T follicular helper cell (primary cell): ENCODE results near the gene ZFYVE28.
"Not testable (repeated sequence)": the region's sequence is repeated elsewhere in the genome, so short reads cannot be mapped to it uniquely, and the experiment has no call there.

Experiments
- DNase-seq: peaks from one replicate; pipeline ENCODE4 v3.0.0-alpha.2; 2020; ENCODE audit warnings: low read depth

The ZFYVE28 gene

DNA sequence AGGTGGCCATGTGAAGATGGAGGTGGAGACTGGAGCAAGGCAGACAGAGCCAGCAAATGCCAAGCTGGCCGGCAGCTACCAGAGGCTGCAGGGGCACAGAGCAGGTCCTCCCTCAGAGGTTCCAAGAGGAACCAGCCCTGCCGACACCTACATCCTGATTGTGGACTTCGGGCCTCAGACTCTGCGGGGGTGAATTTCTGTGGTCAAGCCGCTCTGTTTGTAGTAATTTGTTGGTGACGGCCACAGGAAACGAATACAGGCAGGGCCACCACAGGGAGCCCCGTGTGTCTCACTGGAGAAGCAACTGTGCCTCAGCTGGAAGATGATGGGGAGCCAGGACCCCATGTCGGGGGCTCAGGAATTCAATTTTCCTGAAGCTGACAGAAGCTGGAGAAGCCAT, 28.3 kb downstream of the ZFYVE28 start:
- DNase-seq: no peak

GRCh38 chr4:2389691-2390090, 28.8 kb downstream of the ZFYVE28 start:
- DNase-seq: no peak

GRCh38 chr4:2388429-2389182, 29.8 kb downstream of the ZFYVE28 start:
- no peak for DNase-seq

DNA sequence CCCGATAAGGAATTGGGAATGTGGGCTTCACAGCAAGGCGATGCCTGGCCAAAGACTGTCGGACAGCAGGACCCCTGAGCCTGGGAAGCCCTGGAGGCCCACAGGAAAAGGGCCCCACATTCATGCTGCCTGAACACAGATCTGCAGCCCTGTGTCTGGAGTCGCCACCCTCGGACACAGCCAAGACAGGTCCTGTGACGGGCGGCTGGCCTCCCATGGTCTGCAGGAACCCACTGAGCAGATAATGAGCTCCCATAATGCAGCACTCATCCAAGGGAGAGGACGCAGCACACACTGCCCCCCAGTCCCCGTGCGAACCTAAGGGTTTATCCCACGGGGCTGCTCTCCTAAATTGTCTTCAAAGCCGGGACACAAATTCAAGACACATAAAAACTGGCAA, 30.6 kb downstream of the ZFYVE28 start:
- no peak for DNase-seq

GRCh38 chr4:2387218-2387617, 31.2 kb downstream of the ZFYVE28 start:
- DNase-seq: no peak

DNA sequence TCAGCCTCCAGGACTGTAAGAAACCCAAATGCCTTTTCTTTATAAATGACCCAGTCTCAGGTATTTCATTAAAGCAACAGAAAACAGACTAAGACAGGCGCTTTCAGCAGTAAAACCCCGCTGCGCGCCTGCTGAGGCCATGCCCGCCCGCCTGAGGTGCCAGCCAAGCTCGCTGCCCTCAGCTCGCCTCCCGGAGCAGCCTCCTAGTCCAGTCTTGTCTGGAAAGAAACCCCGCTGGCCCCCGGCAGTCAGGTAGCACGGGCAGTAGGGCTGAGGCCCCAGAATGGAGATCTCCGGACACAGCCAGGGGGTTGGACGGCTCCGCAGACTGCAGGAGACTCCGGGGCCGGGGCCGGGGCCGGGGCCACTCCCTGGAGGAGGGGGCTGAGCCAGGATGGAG, 31.7 kb downstream of the ZFYVE28 start:
- DNase-seq: no peak

- DNase-seq: no peak
Measured at GRCh38 chr4:2385516-2385915, 32.9 kb downstream of the ZFYVE28 start.

DNA sequence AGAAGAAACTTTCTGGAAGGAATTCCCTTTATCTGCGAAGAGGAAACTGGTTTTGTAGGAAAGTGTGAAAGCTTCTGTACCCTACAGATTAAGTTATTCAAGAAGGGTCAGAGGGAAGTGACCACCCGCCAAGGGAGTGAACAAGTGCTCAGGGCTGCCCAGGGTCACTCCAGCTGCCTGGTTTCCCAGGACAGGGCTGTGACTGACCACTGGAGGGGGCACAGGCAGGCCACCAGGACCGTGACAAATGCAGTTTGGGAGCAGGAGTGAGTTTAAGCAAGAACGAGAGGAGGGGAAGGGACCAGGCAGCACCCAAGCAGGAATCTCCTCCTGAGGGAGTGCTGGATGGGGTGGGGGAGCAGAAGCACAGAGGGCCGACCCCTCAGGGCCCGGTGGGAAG, 34.2 kb downstream of the ZFYVE28 start:
- DNase-seq: no peak

- DNase-seq: no peak
Measured at GRCh38 chr4:2383760-2384159, 34.7 kb downstream of the ZFYVE28 start.

DNA sequence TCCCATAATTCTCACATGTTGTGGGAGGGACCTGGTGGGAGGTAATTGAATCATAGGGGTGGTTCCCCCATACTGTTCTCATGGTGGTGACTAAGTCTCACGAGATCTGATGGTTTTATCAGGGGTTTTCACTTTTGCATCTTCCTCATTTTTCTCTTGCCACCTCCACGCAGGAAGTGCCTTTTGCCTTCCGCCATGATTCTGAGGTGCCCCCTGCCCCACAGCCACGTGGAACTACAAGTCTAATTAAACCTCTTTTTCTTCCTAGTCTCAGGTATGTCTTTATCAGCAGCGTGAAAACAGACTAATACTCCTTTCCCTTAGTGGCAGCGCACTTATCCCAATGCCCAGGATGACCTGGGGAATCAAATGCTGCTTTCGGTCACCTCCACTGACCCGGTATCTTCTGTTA, 35.2 kb downstream of the ZFYVE28 start:
- DNase-seq: not testable (repeated sequence)

GRCh38 chr4:2382769-2383202, 35.7 kb downstream of the ZFYVE28 start:
- DNase-seq: not testable (repeated sequence)

GRCh38 chr4:2380589-2380988, 37.9 kb downstream of the ZFYVE28 start:
- not testable (repeated sequence) for DNase-seq

DNA sequence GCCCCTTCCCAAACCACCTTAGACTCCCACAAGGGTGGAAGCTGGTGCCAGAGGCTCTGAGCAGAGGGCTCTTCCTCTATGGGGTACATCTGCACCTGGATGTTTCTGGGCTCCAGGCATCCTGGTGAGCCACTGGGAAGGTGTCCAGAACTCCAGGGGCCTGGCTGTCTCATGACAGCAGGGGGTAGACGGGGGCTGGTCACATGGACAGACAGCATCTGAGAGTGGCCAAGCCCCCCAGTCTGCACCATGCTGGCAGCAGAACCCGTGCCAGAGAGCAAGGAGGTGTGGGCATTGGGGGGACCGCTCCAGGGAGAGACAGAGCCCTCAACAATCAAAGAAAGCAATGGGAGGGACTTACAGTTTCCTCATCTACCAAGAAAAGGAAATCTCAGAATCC, 39.5 kb downstream of the ZFYVE28 start:
- DNase-seq: no peak

DNA sequence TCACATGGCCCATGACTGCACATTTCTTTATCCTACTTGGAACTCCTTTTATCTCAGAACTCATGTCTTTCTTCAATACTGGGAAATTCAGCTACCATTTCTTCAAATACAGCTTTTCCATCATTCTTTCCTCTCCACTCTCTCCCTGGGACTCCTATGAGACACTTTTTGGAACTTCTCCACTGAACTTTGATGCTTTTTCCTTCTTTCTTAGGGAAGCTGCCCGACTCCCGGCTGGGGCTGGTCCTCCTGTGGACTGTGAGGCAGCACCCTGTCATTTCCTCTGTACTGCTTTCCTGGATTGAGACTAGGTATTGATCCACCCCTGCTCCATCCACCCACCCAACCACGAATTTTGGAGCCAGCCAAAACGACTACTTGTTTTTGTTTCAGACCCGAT, 40.0 kb downstream of the ZFYVE28 start:
- no peak for DNase-seq

GRCh38 chr4:2377241-2377640, 41.2 kb downstream of the ZFYVE28 start:
- no peak for DNase-seq

DNA sequence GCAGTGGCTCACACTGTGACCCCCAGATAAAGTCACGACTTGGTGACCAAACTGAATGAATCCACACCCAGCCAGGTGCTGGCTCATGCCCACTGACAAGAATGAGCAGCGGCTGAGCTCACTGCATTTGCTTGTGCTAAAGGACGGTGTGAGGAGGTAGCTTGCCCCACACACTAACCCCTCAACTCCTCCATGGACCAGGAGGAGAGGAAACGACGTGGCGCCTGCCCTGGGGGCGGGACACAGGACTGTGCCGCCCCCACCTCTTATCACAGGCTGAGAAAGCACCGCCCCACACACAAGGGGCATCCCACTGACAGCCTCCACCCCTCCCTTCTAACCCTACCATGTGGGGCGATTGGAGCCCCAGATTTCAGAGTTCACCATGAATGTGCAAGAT, 43.0 kb downstream of the ZFYVE28 start:
- DNase-seq: no peak

- DNase-seq: no peak
Measured at GRCh38 chr4:2373532-2373931, 44.9 kb downstream of the ZFYVE28 start.

- DNase-seq: no peak
Measured at GRCh38 chr4:2372488-2373030, 45.9 kb downstream of the ZFYVE28 start.

- no peak for DNase-seq
Measured at GRCh38 chr4:2371765-2372487, 46.5 kb downstream of the ZFYVE28 start.

GRCh38 chr4:2370597-2371320, 47.7 kb downstream of the ZFYVE28 start:
- DNase-seq: no peak

GRCh38 chr4:2368746-2369437, 49.6 kb downstream of the ZFYVE28 start:
- DNase-seq: no peak

DNA sequence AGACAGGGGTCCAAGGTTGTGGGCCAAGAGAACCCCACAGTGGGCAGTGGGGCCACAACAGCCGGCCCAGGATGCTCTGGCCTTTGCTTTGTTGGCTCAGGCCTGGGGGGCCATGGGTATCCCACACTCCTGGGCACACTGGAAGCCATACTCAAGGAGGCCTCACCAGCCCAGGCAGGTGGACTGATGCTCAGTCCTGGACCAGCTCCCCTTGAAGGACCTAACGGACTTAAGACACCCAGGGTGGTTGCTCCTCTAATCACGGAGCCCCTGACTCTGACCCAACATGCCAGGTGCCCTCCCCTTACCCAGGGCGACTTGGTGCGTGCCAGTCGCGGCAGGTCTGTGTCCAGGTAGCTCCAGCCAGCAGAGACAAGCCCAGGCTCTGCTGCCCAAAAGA, 50.8 kb downstream of the ZFYVE28 start:
- DNase-seq: no peak
